GM12891 (cell line): ENCODE measurements around the gene PLGRKT.
"Not testable (repeated sequence)": the region's sequence is repeated elsewhere in the genome, so short reads cannot be mapped to it uniquely, and the experiment has no call there.

Experiments
- POLR2A ChIP-seq: IDR thresholded peaks from 2 replicates; pipeline ENCODE4 v1.6.1; 2011; ENCODE audit warnings: low read depth, low read length, control low read depth
- POLR2AphosphoS5 ChIP-seq: IDR thresholded peaks from 2 replicates; pipeline ENCODE4 v1.6.1; 2011; ENCODE audit warnings: low read depth, low read length, control low read depth
- SPI1 ChIP-seq: IDR thresholded peaks from 2 replicates; pipeline ENCODE4 v1.6.1; 2011; ENCODE audit warnings: low read depth, low read length, control low read depth

DNA sequence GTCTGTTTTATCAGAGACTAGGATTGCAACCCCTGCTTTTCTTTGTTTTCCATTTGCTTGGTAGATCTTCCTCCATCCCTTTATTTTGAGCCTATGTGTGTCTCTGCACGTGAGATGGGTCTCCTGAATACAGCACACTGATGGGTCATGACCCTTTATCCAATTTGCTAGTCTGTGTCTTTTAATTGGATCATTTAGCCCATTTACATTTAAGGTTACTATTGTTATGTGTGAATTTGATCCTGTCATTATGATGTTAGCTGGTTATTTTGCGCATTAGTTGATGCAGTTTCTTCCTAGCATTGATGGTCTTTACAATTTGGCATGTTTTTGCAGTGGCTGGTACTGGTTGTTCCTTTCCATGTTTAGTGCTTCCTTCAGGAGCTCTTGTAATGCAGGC is 37.9 kb upstream of the PLGRKT start:
- TF ChIP-seq POLR2A, POLR2AphosphoS5, SPI1: not testable (repeated sequence)
